GM21360 (cell line): ENCODE results near the gene RAB3IP.
"Not testable (repeated sequence)": the region's sequence is repeated elsewhere in the genome, so short reads cannot be mapped to it uniquely, and the experiment has no call there.

Source experiments
- ATAC-seq: cut with Tn5 transposase; IDR thresholded peaks from one replicate; pipeline ENCODE4 v1.9.1; 2021; ENCODE audit warnings: mild to moderate bottlenecking, moderate library complexity; ENCODE audit not compliant: unreplicated experiment

RAB3IP gene

DNA sequence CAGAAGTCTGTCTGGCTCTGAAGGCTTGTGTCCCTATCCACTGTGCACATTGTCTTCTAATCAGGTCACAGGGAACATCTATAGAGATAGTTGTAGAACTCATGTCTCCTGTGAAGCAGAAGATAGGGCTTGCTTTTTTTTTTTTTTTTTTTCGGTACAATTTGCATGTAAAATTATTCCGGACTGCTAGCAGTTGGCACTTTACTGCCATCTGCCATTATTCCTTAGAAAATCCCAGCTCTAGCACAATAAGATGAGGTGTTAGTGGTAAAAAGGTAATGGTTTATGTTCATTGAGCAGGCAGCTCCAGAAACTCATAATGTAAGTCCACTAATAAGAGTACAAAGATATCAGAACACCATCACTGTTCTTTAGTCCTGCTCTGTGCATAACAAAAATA is 95.0 kb downstream of the RAB3IP start:
- ATAC-seq, result no peak

DNA sequence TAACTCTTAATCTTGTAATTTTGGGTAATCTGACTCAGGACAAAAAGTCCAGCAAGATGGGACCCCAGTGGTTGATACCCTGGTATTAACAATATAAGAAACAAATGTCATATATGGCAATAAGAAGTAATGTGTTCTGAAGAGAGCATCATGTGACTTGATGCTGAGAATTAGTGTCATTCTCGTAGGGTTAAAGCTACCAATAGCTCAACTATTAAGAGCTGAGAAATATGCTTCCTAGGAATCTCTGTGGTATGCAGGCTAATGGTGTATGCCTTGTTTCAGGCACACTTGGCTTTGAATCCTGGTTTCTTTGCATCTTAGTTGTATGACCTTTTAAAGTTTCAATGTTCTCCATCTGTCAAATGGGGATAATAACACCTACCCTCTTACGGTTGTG is 95.5 kb downstream of the RAB3IP start:
- no peak for ATAC-seq

DNA sequence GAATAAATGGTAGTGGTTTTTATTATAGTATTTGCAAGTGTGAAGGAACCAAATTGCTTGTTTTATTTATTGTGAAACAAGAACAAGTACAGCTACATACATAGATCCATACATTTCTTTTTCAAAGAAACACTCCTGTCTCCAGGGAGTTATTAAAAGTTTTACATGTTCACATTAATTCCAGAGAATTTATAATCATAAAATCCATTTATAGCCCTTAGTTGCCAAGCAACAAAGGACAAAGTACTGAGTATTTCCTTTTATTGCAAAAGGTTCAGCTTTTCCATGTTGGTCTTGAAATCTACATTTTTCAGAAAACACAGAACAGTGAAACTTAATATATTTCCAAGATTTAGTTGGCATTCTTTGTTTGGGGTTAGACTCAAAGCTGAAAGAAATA is 95.9 kb downstream of the RAB3IP start:
- no peak for ATAC-seq

DNA sequence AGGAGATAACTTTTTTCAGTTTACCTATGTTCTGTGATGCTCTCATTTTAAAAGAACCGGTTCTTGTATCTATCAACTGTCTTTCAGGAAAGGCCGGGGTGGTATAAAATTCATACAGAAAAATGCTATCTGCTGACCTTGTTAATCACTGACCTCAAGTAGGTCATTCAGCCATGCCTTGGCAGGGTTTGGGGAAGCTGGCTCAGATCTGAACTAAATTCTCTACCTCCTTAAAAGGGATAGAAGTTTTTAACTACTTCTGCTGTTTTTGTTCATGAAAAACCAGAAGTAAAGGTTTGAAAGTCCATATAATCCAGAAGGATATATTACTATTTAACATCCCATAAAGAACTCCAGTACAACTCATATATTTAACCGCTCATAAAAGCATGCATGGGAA is 96.4 kb downstream of the RAB3IP start:
- no peak for ATAC-seq

DNA sequence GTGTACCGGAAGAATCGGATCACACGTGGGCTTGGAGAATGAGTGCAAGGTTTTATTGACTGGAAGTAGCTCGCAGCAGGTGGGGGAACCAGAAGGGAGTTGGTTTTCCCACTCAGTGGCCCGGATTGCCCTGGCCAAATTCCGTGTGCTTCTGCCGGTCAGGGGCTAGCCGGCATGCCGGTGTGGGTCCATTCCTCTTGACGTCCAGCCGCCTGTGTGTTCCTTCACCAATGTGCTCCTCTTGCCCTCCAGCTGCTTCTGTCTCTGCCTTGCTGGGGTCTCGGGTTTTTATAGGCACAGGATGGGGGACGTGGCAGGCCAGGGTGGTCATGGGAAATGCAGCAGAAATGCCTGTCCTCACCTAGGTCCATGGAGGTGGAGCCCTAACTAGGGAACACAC is 97.4 kb downstream of the RAB3IP start:
- no peak for ATAC-seq

DNA sequence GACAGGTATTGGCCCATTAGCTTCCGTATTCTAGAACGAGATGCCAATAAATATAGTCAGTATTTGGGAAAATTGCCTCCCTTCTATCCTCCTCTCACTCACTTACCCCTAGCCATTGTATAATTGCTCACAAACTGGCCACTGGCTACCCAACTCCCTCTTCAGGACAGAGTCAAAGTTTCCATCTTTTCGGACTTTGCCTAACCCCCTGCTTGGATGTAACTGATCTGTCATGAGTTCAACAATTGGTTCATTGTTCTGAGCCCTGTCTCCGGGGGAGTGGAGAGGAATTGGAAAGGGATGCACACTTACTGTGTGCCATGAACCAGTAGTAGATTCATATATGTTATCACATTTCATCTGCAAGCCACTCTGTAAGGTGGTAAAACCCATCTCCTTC is 98.5 kb downstream of the RAB3IP start:
- no peak for ATAC-seq

DNA sequence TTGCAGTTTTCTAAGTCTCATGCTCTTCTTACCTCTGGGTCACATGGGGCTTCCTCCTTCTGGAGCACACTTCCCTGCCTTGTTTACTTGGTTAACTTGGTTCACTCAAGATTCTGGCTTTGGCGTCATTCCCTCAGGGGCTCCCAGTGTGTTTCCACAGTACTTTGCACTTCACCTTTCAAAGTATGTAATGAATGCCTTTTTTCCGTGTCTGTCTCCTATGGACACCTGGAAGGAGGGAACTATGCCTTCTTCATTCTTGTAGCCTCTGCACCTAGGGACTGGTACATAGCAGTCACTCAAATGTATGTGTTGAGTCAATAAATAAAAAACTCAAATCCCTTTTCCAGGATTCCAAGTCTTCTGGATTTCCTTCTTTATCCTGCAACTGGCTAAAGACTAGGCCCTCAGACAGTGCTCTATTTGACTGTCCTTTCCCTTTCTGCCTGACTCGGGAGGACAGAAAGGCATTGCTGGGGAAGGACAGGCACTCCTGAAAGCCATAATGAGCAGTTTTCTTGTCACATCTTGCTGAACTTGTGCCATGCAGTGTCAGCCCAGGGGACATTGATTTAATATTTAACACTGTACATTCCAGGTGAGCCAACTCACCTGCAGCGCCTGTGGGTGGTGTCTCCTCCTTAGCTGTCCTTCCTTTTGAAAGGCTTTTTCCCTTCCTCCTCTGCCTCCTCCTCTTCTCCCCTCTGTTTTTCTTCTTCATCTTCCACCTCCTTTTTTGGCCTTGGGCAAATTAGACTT is 99.2 kb downstream of the RAB3IP start:
- ATAC-seq, result no peak

DNA sequence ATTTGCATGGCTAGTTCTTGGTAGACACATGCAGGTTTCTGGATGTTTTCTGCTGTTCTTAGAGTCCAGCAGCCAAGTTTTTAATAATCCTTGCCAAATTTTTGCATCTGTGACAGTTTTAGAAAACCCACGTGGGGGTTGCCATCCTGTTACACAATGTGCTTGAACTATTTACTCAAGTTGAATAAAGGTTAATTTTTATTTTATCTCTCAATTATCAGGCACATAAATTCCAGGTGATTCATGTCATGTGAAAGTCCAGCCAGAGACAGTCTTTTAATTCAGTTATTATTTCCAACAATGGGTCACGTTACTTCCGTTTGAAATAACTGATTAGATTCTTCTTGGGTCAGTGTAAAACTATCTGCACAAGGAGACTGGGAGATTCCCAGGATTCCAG is 102.1 kb downstream of the RAB3IP start:
- no peak for ATAC-seq

DNA sequence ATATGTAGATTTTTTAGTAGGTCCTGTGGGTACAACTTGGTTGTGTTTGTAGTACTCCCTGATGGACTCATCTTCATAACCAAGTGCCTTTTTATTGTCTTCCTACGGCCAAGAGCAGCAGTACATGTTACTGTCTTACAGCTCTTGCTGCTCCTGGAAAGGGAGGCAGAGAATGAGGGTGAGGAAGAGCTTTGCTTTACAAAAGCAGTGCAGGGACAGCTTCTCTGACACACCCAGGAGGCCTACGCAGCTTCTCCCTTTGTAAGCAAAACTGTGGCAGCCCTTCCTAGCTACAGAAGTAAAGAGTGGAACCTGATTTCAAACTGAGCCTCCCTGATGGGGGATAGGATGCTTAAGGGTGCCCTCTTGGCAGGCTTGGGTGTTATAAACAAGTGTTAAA is 104.9 kb downstream of the RAB3IP start:
- ATAC-seq, result no peak

DNA sequence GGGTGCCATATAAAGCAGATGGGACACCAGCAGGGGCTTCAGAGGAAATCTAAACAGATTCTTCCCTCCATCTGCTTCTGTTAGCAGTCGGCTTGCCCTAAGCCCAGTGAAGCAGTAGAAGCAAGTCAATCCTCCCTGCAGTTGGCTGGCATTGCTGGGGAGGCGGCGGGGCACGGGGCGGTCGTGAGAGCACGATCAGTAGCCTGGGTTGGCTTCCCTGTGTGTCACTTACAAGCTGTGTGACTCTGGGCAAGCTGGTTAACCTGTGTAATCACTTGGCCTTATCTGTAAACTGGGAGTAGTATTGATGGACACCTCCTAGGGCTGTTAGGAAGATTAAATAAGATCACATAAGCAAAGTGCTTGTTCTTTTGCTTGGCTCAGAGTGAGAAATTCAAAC is 105.8 kb downstream of the RAB3IP start:
- ATAC-seq, result no peak

DNA sequence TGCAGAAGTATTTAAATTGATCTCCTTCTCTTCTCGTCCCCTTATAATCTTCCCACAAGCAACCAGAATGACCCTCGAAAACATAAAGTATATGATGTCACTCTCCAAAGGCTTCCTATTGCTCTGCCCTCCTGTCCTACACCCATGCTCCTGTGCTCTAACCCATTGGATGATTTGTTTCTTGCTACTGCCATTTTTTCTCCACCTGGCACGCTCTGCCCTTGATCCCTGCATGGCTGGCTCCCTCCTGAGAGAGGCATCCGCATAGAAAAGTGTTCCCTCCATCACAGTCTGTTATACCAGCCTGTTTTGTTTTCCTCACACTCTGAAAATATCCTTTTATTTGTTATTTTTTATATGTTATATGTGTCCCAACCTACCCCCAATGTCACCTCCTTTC is 106.2 kb downstream of the RAB3IP start:
- ATAC-seq, result no peak

DNA sequence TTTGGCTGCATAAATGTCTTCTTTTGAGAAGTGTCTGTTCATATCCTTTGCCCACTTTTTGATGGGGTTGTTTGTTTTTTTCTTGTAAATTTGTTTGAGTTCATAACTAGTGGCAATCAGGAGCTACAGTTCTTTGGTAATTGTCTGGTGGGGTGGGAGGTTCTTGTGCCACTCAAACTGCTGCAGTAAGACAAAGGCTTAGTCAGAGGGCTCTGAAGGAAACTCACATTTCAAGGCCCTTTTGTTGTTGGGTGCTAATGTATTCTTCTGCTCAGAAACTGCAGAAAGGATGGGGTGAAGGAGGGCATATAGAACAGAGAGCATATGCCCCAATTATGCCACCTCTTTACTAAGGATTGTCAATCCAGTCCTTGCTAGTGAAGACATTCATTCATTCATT is 108.3 kb downstream of the RAB3IP start:
- no peak for ATAC-seq

DNA sequence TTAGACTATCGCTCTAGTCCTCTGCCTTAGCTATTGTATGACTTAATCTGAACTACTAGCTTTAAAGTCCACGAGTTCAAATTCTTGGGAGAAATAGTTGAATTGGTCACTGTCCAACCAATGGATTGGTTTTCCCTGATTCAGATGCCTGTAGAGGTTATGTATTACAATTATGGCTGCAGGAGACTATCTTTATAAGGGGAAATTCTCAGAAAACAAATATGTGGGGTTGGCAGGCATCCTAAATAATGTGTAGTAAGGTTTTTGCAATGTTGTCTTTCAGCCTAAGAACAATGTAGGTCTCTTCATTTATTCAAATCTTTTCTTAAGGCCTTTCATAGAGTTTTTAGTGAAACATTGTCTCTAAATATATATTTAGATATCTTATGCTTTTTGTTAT is 113.3 kb downstream of the RAB3IP start:
- no peak for ATAC-seq

DNA sequence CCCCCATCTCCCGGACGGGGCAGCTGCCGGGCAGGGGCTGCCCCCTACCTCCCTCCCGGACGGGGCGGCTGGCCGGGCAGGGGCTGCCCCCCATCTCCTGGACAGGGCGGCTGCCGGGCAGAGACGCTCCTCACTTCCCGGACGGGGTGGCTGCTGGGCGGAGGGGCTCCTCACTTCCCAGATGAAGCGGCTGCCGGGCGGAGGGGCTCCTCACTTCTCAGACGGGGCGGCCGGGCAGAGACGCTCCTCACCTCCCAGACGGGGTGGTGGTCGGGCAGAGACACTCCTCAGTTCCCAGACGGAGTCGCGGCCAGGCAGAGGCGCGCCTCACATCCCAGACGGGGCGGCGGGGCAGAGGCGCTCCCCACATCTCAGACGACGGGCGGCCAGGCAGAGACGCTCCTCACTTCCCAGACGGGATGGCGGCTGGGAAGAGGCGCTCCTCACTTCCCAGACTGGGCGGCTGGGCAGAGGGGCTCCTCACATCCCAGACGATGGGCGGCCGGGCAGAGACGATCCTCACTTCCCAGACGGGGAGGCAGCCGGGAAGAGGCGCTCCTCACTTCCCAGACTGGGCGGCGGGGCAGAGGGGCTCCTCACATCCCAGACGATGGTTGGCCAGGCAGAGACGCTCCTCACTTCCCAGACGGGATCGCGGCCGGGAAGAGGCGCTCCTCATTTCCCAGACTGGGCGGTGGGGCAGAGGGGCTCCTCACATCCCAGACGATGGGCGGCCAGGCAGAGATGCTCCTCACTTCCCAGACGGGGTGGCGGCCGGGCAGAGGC is 114.7 kb downstream of the RAB3IP start:
- ATAC-seq, result not testable (repeated sequence)

DNA sequence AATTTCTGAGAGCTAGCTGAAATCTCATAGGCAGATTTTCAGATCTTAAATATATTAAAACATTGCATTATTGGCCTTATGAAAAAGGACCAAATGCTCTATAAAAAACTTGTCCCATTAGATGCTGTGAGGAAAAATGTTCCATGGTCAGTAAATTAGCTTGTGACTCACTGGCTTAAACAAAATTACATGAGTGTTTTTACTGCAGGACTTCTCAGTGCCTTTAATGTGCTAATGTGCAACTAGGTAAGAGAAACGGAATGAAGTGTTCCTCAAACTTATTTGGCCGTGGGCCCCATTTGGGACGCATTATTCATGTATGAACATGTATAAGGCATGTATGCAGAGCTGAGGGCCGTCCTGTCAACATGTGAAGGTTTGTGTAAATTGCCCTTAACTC is 128.0 kb downstream of the RAB3IP start:
- ATAC-seq, result no peak

DNA sequence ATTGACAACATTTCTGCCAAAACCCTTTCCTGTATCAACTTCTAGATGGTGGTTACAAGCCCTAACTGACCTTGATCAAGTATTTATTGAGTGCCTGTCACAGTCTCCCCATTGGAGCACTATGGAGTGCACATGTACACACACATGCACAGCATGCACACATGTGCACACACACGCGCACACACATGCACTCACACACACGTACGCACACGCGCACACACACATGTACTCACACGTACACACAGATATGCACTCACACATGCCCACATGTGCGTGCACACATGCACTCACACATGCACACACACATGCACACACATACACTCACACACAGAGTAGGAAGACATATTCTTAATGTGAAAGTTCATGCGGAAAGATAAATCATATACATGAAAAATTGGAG is 130.0 kb downstream of the RAB3IP start:
- ATAC-seq, result no peak

DNA sequence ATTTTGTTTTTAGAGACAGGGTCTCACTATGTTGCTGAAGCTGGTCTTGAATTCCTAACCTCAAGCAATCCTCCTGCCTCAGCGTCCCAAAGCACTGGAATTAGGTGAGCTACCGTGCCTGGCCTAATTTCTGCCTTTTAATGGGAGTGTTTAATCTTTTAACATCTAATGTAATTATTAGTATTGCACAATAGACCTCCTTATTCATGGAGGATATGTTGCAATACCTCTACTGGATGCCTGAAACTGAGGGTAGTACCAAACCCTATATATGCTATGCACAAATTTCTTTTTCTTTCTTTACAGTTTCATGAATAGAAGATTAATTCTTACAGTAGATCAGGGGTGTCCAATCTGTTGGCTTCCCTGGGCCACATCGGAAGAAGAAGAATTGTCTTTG is 134.1 kb downstream of the RAB3IP start:
- ATAC-seq, result no peak
